GM18870 (cell line): ENCODE data around the gene GPALPP1.
"Not testable (repeated sequence)": the region's sequence is repeated elsewhere in the genome, so short reads cannot be mapped to it uniquely, and the experiment has no call there.

Experiments
- ATAC-seq: cut with Tn5 transposase; IDR thresholded peaks from one replicate; pipeline ENCODE4 v1.9.1; 2021; ENCODE audit warnings: moderate library complexity; ENCODE audit not compliant: unreplicated experiment

Gene GPALPP1

DNA sequence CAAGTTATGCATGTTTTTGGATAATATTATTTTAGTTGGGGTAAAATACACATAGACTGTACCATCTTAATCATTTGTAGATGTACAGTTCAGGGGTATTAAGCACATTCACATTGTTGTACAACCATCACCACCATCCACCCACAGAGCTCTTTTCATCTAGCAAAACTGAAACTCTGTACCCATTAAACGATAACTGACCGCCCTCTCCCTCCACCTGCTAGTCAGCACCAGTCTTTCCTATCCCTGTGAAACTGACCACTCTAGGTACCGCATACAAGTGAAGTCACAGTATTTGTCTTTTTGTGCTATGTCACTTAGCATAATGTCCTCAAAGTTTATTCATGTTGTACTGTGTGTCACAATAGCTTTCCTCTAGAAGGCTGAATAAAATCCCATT is 70.7 kb downstream of the GPALPP1 start:
- ATAC-seq = no peak

GRCh38 chr13:45063261-45063860 is 74.0 kb downstream of the GPALPP1 start:
- ATAC-seq = no peak

DNA sequence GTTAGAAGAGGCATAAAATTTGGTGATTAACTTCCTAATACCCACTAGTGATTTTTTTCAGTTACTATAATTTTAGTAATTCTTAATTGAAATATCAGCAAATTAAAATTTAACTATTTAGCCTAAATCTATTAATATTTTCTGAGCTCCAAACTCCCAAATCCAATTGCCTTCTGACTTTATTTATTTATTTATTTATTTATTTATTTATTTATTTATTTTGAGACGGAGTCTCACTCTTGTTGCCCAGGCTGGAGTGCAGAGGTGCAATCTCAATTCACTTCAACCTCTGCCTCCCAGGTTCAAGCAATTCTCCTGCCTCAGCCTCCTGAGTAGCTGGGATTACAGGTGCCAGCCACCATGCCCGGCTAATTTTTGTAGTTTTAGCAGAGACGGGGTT is 74.6 kb downstream of the GPALPP1 start:
- ATAC-seq = not testable (repeated sequence)

DNA sequence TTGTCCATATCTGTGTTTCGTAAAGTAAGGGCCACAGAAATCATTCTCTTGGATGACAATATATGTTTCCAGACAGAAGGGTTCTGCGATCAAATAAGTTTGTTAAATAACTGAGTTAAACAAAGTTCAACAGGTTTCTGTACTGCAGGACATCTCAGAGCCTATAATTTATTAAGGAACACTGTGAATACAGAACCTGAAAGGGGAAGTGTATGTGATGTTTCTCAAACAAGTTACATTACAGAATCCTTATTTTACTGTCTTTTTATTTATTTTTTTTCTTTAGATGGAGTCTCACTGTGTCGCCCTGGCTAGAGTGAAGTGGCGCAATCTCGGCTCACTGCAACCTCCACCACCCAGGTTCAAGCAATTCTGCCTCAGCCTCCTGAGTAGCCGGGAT is 75.6 kb downstream of the GPALPP1 start:
- ATAC-seq = no peak

GRCh38 chr13:45068036-45069001 is 79.0 kb downstream of the GPALPP1 start:
- ATAC-seq = no peak

GRCh38 chr13:45073809-45074208 is 84.5 kb downstream of the GPALPP1 start:
- ATAC-seq = no peak

GRCh38 chr13:45074721-45075120 is 85.4 kb downstream of the GPALPP1 start:
- no peak for ATAC-seq

DNA sequence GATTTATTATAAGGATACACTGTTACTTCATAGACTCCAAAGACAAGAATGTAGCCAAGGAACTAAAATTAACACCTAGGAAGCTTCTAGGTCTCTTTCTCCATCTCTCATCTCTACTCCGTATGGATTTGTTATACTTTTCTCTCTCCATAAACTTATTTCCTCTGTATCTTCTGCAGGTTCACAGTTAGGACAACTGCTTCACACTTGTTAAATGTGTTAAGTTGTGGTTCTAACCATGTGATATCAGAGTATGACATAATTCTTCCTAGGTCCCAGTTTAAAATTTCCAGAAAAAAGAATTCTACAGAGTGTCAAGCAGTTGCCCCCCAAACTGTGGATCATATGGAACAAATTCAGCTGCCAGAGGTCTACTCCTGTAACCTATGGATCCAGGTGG is 88.7 kb downstream of the GPALPP1 start:
- no peak for ATAC-seq
